Coronary artery (tissue), 2 donors: ENCODE measurements around the gene DUSP28.

ENCODE experiments used
- DNase-seq: peaks from one replicate; pipeline ENCODE4 v3.0.0-alpha.2; 2017; ENCODE audit warnings: low spot score
- H3K27ac ChIP-seq, 2 donors: fragments of 200-600 bp; sonication (generic); one replicate each; pipeline ENCODE4 v1.5.1; 2016 to 2019
- H3K4me3 ChIP-seq: fragments of 200-600 bp; sonication (generic); 2 replicates; pipeline ENCODE4 v1.5.1; 2016; ENCODE audit warnings: mild to moderate bottlenecking, moderate library complexity
- CTCF ChIP-seq: fragments of 200-600 bp; sonication (generic); IDR thresholded peaks from one replicate; pipeline ENCODE4 v1.5.1; 2019; ENCODE audit warnings: antibody characterized with exemption

DUSP28 gene

DNA sequence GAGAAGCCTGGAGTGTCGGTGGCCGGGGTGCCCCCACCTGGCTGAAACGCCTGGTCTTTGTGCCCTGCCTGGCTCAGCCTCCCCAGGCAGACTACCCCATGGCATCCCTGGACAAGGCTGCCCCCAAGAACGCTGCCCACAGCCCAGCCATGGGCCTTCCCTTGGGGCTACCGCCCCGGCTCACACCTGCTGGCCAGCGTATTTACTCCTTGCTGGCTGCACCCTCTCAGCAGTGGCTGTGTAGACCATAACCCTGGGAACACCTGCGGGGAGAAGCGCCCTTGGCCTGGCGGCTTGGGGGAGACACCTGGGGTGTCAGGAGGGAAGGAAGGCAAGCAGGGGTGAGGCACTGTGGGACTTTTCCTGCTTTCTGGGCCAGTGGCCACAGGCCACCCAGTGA is 43.7 kb downstream of the DUSP28 start:
- DNase-seq: no peak
- TF ChIP-seq CTCF: no peak
- H3K27ac ChIP-seq: no peak overlapping the region

GRCh38 chr2:240604291-240604938 is 44.3 kb downstream of the DUSP28 start:
- no peak overlapping the region for H3K27ac ChIP-seq
- DNase-seq: no peak
- H3K4me3 ChIP-seq: no peak overlapping the region
- TF ChIP-seq CTCF: peak; percentile 17

More for the DNA sequence above, 43.7 kb downstream of the DUSP28 start:
- H3K4me3 ChIP-seq: no peak overlapping the region

- Histone ChIP-seq H3K4me3 (no peak overlapping the region), H3K27ac (no peak overlapping the region)
- no peak for TF ChIP-seq CTCF
- no peak for DNase-seq
Observed at GRCh38 chr2:240604939-240605716, 45.0 kb downstream of the DUSP28 start.

DNA sequence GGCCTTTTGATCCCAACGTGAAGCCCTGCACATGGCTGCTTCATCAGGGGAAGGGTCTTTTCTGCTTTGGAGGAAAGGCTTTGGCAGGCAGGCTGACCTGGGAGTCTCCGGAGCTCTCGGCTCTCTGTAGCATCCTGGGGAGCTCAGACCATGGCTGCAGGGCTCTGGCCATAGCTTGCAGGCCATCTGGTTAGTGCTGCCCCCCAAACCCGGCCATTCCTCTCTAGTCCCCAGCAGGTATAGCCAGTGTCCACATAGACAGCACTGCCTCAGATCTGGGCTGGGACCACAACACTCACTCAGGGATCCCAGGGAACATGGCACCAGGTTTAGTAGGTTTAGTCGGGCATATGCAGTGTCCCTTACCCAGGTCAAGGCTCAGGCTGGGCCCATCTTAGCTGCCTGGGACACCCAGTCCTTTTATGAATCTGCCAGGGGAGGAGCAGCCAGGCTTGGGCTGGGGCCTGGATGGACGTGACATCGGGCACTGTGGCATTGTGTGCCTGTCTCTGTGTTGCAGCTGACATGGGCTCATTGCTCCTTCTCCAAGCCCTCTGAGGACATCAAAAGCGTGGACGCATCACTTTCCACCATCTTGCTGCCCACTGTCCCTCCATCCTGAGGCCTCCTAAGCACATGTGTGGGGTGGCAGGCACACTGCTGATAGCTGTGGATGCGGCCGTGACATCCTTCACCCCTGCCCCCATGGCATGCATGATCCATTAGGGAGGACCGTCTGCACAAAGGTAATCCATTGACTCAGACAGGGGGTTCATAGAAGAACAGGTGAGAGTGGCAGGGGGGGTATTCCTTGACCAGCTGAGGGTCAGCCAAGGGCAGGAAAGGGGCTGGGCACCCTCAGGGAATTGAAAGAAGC is 45.9 kb downstream of the DUSP28 start:
- no peak overlapping the region for H3K27ac ChIP-seq
- H3K4me3 ChIP-seq: no peak overlapping the region
- no peak for DNase-seq
- no peak for TF ChIP-seq CTCF

- no peak for DNase-seq
- Histone ChIP-seq H3K27ac (no peak overlapping the region), H3K4me3 (no peak overlapping the region)
- no peak for TF ChIP-seq CTCF
Observed at GRCh38 chr2:240611601-240612210, 51.5 kb downstream of the DUSP28 start.
